HK-2 (cell line): ENCODE results near the gene MRPL34.
A peak's percentile ranks its signal among the peaks of the same experiment; 100 is the strongest.

ENCODE experiments used
- DNase-seq: peaks from one replicate; pipeline ENCODE4 v3.0.0-alpha.2; 2018; ENCODE audit not compliant: unreplicated experiment

Gene MRPL34

DNA sequence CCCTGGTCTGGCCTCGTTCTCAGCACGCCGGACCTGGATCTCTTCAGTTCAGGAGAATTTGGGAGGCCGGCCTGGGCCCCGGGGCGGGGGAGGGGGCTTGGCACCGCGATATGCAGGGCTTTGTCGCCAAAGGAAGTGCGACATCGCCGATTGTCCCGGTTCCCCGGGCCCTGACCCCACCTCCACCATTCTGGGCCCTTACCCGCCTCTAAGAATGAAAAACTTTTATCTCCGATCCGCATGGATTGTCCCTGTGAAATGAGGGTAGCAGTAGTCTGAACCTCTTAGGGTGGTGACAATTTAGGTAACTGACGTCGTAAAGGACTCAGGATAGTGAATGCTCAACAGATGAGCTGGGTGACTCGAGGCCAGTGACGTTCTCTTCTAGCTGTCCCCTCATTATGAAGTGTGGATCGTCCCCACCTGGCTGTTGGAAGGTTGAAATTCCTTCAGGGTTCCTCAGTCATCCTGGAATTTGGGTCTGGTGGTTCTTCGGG is 4.3 kb downstream of the MRPL34 start:
- no peak for DNase-seq

DNA sequence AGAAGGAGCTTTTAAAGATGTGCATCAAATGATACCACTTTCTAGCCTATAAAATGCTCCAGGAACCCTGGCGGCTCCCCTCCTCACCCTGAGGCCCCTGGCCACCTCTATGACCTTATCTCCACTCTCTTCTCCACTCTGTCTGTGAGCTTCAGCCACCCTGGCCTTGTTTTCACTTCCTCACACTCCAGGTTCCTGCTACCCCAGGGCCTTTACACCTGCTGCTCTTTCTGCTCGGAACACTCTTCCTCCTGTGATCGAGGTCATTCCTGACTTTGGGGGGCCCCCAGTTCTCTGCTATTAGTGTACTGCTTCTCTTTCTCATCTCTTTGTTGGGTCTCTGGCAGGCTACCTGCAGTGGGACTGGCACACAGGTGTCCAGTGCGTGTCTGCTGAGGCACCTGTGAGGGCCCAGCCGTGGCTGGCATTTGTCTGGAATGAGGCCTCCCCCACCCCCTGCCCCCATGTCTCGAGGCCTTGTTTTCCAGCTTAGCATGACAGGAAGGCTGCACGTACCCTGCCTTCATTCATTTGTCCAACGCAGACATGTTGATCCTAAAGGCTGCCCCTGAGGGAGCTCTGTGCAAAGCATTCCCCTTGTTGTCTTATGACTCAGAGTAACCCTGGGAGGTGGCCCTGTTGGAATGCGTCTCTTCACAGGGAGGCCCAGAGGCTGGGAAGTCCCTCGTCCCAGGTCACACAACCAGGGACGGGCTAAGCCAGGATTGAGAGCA is 6.0 kb downstream of the MRPL34 start:
- DNase-seq = peak; percentile 83

DNA sequence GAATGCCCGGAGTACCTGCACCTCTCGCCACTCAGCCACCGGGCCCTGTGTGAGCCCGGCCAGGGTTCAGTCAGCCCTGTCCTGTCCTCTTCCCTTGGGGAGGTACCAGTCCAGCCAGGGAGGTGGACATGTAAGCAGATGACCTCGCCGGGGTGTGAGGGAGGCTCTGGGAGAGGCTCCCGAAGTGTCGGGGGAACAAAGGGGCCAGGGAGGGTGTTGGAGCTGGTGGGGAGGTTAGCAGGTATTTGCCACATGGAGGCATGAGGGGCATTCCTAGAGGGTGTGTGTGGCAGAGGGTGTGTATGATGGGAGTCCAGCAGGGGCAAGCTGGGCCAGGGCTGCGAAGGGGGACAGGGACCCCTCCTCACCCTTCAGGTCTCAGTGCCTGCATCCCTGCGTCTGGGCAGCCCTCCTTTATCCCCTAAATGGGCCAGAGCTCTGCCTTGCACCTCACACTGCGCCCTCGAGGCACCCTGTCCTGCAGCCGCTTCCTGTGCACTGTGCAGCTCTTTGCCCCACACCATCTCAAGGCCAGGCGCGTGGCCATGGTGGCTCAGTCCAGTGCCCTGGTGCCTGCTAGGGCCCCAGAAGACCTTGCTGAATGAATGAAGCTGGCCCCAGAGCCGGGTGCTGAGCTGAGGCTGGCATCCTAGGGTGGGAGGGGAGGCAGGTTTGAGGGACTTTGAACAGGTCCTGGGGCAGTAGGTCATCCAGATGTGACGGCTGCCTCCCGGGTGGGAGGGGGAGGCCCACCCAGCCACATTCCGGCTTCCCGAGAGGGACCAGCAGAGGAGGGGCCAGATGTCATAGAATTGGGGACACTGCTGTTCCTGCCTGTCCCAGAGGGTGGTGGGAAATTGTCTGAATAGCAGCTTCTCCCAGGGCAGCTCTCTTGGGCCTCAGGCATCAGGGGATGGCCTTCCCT is 6.8 kb downstream of the MRPL34 start:
- no peak for DNase-seq

DNA sequence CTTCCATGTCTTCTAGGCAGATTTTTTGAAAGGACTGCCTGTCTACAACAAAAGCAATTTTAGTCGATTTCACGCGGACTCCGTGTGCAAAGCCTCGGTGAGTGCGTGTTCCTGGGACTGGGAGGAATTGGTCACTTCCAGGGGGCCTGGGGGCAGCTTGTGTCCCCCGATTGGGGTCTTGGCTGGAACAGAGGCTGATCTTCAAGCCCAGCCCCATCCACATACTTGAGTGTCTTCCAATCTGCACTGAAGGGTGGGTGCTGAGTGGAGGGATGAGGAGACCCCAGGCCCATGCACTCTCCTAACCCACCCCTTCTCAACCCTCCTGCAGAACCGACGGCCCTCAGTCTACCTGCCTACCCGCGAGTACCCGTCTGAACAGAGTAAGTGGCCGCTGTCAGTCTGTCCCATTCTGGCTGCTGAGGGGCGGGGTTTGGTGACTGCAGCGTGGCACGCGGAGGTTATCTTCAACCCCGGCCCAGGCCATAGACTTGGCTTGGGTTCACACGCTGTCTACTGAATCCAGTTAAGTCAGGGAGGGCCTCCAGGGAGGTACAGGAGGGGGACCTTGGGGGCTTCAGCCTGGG is 8.4 kb downstream of the MRPL34 start:
- no peak for DNase-seq

DNA sequence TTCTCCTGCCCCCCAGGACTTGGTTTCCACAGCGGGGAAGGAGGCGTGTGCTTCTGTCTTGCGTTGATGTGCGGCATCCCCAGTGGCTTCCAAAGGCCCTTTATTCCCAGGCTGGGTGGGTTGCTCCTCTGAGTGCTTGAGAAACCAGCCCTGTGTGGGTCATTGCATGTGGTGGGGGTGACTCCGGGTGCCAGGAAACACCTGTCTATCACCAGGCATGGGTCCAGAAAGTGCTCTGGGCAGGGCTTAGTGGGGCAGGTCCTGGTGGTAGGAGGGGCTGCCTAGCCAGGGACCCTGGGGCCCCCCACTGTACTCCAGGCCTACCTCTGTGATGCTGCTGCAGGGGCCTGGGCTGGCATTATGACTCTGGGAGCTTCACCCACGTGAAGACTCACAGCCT is 13.3 kb downstream of the MRPL34 start:
- no peak for DNase-seq

DNA sequence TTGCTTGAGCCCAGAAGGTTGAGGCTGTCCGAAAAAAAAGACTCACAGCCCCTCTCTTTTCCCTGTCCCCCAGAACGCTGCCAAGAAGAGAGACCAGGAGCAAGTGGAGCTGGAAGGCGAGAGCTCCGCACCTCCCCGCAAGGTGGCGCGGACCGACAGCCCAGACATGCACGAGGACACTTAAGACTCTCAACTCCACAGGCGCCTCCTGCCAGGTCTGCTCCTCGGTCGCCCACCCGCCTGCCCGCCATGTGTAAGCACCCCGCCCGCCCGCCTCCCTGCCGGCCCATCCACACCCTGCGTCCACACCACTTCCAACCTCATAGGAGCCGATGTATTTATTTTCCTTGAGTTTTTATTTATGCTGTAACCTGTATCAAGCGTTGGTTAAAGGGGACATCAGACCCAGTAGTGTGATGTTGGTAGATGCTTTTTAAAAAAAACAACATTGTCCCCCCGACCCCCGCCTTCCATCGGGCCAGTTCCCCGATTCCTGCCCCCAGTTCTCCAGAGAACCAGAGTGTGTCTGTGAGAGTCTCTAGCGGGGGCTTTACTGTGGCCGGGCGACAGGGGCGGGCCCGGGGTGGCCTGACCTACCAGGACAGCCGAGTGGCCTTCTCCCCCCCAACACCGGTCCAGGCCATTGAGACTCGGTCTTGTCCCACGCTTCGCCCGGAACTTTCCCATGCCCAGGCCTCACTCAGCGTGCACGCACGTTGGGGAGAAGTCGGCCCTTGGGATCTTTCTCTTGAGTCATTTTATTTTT is 14.0 kb downstream of the MRPL34 start:
- no peak for DNase-seq

DNA sequence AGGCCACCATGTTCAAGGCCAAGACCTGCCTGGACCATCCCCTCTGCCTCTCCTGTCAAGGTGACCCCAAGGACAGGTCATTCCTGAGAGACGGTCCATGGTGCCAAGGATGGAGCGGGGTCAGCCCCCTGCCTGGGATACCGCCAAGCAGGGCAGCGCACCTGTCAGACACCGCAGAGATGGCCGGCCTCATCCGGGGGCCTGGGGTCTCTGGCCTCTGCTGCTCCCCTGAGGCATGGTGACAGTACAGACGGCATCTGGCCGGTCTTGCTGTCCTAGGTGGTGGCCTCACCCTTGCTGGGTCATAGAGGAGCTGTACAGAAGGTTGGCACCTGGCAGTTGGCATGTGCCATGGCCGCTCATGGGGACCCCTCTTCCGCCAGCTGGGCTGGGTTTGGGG is 14.8 kb downstream of the MRPL34 start:
- no peak for DNase-seq

DNA sequence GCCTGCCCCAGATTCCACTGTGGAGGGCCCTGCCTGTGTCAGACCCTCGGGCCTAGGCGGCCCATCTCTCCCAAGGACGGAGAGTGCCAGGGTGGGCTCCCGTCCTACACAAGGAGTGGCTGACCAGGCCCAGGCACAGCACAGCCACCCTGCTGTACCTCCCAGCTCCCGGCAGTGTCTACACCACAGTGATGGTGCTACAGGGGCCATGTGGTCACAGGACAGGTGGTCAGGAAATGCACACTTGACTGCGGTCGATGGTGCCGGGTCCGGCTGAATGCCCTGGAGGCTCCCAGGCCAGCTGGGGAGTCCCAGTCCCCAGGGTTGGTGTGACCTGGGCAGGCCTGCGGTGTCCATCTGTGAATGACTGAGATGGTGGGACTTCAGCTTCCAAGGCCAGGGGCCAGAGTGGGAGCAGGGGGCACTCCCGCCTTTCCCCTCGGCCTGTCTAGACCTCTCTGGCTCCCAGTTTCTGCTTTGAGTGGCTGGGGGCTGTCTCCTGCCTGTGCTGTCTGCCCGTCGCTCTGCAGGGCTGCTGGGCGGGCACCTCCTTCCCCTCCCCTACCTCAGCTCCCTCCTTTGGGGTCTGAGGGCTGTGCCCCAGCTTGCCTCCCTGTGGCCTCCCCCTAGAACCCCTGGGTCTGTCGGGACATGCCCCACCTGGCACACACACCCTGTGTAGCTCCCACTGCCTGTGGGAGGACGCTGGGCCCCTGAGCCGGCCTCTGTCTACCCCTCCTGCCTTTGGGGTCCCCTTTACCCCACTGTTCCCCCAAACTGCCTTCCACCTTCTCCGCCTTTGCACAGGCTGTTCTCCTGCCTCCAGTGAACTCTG is 16.2 kb downstream of the MRPL34 start:
- DNase-seq = no peak

DNA sequence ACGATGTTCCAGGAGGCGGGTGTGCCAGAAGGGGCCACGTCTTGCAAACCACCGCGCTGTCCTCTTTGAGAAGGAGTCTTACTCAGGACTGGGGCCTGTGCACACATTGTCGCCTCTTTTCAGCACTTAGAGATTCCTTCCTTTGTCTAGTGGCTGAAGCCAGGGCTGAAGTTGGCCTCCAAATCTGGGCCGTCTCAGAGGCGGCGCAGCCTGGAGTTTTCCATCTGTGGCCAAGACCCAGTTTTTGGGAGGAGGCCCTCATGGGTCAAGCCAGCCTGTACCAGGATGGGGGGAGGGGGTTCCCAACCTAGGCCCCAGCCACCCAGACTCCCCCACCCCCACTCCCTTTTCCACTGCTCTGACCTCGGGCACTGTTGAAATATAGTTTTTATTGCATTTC is 17.2 kb downstream of the MRPL34 start:
- DNase-seq = no peak

DNA sequence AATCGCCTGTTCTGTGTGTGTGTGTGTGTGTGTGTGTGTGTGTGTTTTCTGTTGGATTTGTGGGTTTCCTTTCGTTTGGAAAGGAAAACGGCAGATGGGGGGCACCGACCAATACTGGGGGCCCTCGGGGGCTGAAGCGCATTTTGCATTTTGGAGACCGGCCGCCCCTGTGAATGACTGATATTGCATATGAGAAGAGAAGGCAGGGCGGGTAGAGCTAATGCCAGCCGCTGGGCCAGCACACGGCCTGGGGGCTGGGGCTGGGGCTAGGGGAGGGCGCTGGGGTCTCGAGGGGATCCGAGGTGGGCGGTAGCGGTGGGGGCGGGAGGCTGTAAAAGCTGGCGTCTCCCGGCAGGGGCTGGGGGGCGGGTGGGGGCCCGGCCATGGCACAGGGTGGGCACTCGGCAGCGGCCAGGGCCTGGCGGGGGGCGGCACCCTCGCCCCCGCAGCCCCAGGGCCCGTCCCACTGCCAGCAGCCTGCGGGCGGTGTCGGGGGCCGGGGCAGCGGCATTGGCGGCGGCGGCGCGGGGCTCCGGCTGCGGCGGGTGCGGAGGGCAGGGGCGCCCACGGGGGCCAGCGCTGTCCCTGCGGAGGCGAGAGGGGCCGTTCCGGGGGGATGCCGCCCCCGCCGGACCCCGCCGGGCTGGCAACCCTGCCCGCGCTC is 17.8 kb downstream of the MRPL34 start:
- DNase-seq = no peak

DNA sequence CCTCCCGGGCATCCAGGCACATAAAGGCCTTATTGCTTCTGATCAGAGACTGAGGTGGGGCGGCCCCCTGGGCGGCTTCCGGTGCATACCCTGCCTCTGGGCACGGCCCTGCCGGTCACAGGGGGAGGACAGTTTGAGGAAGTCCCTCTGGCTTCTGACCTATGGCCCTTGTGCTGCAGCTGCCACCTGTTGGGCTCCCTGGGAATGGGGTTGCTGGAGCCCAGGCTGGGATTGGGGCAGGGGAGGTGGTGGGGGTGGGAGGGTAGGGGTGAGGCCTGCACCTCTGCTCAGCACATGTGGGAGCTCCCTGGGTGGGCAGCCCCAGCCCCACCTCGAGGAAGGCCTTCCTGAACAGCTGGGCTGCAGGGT is 18.3 kb downstream of the MRPL34 start:
- DNase-seq = no peak

DNA sequence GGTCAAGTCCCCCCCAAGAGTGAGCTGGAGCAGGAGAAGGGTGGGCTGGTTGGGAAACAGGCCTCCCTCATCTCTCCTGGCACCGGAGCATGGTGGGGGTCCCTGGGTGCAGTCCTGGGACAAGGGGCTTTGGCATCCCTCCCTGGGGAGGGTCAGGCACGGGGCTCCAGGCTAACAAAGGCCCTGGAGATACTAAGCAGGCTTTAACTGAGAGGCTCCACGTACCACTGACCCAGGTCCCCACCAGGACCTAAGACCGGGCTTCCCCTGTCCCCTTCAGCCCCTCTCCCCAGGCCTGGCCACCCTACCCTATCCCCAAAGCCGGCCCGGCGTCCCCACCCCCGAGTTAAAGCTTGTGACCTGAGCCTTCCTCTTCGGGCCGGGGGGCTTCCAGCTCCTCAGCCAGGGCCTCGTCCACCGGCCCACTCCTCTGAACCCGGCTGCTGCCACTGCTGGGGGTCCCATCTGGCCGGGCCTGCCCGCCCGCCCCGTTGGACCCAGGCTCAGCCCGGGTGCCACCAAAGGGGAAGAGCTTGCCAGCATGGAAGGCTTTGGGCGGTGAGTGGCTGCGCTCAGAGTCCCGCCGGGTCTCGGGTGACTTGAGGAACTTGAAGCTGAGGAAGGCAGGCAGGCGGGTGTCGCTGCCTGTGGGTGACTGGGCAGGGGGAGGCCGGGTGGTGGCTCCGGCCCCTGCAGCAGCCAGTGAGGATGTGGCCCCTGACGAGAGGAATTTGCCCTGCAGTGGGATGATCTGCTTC is 18.9 kb downstream of the MRPL34 start:
- DNase-seq = no peak

DNA sequence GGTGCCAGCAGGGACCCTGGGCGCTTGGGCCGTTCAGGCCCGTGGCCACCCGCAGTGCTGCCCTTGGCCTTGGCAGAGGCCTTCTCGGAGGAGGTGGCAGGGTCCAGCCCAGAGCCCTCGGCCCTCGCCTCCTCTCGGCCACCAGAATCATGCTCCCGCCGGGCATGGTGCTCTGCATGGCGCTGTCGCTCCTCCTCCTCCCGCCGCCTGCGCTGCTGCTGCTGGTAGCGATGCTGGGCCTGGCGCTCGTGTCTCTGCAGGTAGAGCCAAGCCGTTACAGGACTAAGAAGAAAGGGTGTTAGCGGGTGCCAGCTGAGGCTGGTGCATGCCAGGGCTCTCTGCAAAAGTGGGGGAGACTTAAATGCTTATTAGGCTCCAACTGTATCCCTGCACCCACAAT is 19.5 kb downstream of the MRPL34 start:
- no peak for DNase-seq

DNA sequence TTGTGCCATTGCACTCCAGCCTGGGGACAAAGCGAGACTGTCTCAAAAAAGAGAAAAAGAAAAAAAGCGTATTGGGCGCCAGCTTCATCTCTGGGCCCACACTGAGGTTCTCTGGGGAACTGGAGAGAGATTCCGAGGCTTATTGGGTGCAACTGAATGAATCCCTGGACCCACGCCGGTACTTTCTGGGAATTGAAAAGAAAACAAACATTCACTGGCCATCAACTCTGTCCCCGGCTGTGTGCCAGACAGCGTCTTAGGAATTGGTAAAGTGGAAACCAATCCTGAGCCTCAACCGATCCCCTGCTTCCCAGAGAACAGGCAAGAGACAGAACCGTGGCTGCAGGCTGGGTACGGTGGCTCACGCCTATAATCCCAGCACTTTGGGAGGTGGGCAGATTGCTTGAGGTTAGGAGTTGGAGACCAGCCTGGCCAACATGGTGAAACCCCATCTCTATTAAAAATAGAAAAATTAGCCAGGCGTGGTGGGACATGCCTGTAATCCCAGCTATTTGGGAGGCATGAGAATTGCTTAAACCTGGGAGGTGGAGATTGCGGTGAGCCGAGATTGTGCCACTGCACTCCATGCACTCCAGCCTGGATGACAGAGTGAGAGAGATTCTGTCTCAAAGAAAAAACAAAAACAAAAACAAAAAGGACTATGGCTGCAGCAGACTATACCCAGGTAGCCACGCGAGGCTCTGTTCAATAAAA is 20.4 kb downstream of the MRPL34 start:
- no peak for DNase-seq

DNA sequence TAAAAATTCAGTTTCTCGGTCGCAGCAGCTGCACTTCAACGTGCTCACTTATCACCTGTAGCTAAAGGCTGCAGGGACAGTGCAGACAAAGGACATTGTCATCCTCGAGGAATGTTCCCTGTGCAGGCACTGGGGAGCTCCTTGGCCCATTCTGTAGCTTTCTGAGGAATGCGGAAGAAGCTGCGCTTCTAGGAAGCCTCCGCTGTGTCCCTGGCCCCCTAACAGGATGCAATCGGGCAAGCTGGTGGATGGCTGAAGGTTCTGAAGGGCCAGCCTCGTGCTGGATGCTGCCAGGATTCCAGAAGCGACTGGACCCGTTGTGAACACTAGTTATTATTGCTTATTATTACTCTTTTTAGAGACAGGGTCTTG is 20.9 kb downstream of the MRPL34 start:
- no peak for DNase-seq

DNA sequence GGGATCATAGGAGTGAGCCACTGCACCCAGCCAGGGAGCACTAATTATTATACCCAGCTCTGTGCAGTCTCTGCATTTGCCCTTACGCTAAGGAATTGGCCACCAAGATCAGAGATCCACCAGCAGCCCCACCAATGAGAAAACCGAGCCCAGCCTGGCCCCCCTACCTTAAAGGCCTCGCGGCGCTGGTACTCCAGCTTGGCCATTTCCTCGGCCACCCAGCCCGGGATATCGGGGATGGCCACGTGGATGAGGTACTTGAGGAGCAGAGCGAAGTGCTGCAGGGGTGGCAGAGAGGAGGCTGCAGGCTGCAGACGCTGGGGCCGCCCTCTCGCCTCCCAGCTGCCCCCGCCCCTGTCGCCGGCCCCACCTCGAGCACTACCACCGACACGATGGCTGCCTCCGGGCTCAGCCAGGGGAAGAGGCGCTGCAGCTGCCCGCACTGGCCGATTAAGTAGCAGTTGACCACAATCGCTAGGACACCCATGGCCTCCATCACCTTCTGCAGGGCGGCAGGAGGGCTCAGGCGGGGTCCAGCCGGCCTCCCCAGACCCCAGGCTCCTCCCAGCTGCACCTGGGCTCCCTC is 21.5 kb downstream of the MRPL34 start:
- no peak for DNase-seq

DNA sequence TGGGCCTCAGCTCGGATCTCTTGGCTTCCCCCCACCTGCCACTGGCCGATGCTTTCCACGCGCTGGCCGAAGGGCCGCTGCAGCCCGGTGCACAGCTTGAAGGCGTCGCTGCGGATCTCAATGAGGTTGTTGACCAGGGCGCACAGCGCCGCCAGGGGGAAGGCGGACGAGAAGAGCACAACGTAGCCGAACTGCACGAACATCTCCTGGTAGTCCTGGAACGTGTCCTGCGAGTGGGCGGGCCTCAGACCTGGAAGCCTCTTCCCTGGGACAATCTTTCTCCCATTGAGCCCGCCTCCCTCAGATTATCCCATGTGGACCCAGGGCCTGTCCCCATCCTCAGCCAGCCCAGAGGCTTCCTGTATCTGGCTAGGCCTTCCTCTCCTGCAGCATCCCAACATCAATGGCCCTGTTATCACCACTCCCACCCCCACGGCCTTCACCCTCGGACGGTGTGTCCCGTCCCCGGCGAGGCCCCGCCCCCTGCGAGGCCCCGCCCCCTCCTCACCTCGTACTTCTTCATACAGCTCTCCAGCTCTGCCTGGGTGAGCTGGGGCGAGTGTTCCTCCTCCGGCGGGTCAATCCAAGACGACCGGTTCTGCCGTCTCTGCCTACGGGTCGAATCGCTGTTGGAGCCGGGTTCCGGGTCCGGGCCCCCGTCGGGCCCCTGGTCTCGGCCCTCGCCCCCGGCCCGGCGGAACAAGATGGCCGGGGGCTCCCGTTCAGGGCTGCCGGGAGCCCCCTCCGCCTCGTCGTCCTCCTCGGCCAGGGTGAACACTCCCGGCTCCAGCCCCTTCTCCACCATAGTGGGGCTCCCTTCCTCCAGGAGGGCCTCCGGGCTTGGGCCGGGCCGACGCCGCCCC is 22.2 kb downstream of the MRPL34 start:
- no peak for DNase-seq
